NCI-H2196 treated with DMSO at 0.1 percent for 48 hours (cell line): ENCODE data around the gene CDKAL1.
"Not testable (repeated sequence)": the region's sequence is repeated elsewhere in the genome, so short reads cannot be mapped to it uniquely, and the experiment has no call there.

Experiments
- DNase-seq: peaks from one replicate; lab custom pipeline; 2025; ENCODE audit not compliant: unreplicated experiment; lab: John Stamatoyannopoulos, UW

Gene CDKAL1

DNA sequence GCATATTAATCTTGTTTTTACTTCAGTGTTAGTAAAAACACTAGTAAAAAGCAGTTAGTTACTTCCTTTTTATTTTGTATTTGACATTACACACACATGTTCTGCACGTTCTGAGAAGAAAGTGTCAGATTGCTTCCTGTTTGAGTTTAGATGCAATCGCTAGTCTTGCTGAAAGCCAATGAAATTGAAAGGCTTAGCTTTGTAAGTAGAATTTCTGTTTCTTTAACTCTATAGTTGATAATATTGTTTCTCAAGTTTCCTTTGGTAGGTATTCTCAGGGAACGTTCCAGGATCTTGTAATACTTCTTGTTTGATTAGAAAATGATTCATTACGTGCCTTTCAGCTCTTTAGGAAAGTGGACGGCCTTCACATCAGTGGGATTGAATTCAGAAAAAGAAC lies 55.0 kb downstream of the CDKAL1 start:
- peak; percentile 33 for DNase-seq

DNA sequence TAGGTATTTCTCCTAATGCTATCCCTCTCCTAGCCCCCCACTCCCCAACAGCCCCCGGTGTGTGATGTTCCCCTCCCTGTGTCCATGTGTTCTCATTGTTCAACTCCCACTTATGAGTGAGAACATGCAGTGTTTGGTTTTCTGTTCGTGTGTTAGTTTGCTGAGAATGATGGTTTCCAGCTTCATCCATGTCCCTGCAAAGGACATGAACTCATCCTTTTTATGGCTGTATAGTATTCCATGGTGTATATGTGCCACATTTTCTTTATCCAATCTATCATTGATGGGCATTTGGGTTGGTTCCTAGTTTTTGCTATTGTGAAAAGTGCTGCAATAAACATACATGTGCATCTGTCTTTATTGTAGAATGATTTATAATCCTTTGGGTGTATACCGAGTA lies 56.2 kb downstream of the CDKAL1 start:
- not testable (repeated sequence) for DNase-seq

DNA sequence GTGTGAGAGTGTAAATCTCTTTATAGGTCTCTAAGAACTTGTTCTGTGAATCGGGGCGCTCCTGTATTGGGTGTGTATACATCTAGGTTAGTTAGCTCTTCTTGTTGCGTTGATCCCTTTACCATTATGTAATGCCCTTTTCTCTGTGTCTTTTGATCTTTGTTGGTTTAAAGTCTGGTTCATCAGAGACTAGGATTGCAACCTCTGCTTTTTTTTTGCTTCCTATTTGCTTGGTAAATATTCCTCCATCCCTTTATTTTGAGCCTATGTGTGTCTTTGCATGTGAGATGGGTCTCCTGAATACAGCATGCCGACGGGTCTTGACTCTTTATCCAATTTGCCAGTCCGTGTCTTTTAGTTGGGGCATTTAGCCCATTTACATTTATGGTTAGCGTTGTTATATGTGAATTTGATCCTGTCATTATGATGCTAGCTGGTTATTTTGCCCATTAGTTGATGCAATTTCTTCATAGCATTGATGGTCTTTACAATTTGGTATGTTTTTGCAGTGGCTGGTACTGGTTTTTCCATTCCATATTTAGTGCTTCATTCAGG lies 60.1 kb downstream of the CDKAL1 start:
- DNase-seq, result not testable (repeated sequence)

DNA sequence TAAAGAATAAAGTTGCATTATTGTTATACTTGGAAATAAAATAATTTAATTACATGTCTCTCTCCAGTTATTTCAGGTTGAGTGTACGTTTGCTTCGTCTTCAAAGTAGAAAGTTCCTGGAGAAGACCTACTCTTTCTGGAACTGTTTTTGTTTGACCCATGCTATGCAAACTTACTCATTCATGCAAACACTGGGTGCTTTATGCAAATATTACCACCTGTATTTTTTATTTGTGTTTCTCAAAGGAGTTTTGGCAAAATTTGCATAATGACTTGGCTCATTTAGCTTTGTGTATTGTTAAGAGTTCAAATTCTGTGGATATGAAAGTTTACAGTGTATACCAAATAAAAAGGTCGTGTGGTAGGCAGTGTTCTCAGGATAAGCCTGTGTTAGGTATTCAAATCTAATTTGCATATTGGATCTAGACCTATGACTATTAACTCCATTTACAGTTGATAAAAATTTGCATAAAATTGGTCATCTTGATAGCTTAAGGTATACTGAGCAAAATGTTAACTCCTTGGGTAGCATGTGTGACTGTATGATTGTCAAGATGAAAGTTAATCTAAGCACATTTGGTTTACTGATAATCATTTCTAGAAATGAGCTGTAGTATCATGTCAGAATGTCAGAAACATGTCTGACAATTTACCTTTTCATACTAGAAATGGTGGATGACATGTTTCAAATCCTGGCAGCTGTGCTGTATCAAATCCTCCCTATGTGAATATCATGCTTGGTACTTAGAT lies 65.2 kb downstream of the CDKAL1 start:
- no peak for DNase-seq

DNA sequence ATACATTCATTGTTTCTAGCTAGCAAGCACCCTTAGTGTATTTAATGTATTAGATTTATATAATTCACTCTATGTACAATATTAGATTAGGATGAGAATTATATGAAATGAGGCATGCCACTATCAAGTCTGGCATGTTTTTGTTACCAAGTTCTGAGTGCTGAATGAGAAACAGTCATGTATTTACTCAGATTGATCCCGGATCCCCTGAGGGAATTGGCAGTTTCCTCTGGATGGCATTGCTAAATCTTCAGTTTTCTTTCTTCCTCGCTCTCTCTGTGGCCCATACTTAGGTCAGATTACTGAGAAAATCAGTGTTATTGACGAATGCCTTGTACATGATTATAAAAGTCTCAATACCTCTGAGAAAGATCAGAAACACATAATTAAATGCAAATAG lies 66.6 kb downstream of the CDKAL1 start:
- no peak for DNase-seq

DNA sequence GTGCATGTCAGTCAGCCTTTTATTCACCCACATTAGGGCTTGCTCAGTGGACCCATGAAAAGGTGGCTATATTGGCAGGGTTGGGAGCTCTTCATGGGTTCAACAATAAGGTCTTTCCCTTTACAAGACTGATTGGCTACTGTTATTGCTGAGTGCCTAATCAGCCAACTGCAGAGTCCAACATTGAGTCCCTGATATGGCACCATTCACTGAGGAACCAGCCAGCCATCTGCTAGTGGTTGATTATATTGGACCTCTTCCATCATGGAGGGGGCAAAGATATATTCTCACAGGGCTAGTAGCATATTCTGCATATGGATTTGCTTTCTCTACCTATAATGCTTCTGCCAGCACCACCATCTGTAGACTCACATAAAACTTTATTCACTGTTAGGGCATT lies 69.9 kb downstream of the CDKAL1 start:
- no peak for DNase-seq

DNA sequence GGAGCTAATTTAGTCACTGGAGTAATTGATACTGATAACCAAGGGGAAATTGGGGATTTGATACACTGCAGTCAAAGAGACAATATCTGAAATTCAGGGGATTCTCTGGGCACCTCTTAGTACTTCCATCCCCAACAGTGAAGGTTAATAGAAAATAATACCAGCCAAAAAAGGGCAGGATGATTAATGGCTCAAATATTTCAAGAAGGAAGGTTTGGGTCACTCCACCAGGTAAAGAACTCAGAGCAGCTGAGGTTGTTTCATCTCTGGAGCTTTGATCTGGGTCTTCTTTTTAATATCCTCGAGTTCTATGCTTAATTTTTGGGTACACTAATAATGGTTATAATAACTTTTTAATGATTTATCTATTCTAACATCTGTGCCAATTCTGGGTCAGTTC lies 70.8 kb downstream of the CDKAL1 start:
- DNase-seq, result no peak

DNA sequence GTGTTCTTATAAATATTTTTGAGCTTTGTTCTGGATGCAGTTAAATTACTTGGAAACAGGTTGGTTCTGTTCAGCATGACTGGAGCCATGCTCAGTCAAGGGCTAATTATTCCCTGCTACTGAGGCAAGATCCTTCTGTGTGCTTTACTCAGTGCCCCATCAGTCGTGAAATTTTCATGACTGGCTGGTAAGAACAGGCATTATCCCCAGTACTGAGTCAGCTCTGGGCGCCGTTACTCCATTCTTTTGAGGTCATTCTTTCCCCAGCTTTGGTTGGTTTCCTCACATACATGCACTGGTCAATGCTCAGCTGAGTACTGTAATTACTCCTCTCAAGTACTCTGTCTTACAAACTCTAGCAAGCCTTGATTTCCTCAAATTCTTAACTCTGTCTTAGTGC lies 71.3 kb downstream of the CDKAL1 start:
- no peak for DNase-seq

DNA sequence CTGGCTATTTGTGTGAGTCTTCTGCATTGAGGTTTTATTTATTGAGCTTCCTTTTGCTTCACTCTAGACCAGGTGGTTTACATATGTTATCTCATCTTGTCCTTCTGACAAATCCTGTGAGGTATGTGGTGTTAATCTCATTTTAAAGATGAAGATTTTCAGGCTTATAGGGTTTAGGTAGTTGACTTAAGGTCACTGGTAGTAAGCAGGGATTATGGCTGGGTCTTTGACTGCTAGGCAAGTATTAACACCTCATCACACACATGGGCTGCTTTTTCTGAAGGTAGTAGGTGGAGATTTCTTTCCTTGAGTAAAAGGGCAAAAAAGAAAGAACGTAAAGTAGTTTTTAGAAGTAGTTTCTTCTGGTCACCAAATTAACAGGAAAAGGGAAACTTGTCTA lies 72.6 kb downstream of the CDKAL1 start:
- no peak for DNase-seq

DNA sequence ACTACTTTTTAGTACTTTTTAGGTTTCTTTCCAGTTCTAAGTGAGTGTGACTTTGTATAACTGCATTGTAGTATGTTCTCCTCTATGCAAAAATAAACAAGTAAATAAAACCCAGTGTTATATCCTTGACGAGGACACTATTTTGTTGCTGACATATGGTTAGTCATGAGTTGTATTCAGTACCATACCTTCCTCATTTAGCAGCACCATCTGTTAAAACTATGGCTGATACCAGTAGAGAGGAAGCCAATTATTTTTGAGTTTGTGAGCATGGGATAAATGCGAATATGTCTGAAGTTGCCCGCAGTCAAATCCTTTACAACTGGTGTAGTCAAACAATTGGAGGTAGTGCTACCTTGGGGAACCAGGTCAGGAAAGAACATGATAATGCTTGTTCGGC lies 74.1 kb downstream of the CDKAL1 start:
- DNase-seq, result no peak

DNA sequence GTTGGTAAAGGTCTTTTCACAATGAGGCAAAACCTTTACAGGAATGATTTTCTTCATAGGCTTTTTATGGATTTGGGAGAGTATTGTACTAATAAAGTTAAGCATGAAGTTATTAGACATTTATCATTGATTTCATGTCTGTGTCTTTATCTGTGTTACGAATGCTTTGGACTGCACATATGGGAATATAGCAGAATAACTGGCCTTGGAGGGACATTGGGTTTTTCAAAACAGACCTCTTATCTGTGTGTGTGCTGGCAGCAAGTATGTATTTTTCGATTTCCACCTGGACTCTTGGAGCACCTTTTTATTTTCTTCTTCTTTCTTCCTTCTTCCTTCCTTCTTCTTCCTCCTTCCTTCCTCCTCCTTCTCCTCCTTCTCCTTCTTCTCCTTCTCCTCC lies 74.6 kb downstream of the CDKAL1 start:
- DNase-seq, result no peak

DNA sequence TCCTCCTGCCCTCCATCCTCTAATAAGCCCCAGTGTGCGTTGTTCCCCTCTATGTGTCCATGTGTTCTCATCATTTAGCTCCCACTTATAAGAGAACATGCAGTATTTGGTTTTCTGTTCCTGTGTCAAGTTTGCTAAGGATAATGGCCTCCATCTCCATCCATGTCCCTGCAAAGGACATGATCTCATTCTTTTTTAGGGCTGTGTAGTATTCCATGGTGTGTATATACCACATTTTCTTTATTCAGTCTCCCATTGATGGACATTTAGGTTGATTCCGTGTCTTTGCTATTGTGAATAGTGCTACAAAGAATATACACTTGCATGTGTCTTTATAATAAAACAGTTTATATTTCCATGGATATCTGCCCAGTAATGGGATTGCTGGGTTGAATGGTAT lies 75.7 kb downstream of the CDKAL1 start:
- not testable (repeated sequence) for DNase-seq

DNA sequence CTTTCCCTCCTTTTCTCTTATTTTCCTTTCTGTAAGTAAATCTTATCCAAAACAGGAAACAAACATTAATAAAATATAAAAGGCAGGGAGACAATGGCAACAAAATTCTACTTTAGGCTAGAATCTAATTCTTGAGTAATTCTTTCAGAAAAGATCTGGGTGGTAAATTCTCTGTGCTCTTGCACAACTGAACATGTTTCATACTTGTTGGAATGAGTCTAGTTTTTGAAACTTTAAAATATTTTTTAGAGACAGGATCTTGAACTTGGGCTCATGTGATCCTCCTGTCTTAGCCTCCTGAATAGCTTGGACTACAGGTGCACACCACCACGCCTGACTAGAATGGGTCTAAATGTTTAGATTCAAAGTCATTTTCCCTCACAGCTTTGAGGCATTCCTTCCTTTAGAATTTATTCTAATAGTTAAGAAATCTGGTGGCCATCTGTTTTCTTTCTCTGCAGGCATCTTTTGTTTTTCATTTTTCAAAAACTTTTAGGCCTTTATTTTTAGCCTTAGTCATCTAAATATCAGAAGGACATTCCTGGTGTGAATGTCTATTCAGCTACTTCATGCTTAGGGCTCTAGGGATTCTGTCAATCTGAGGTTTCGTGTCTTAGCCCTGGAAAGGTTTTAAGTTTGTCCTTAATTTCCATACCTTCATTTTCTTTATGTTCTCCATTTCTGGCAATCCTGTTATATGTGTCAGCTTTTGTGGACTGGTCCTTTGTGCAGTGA lies 76.5 kb downstream of the CDKAL1 start:
- DNase-seq, result no peak

DNA sequence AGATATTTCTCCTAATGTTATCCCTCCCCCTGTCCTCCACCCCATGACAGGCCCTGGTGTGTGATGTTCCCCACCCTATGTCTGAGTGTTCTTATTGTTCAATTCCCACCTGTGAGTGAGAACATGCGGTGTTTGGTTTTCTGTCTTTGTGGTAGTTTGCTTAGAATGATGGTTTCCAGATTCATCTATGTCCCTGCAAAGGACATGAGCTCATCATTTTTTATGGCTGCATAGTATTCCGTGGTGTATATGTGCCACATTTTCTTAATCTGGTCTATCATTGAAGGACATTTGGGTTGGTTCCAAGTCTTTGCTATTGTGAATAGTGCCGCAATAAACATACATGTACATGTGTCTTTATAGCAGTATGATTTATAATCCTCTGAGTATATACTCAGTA lies 83.3 kb downstream of the CDKAL1 start:
- DNase-seq, result not testable (repeated sequence)

DNA sequence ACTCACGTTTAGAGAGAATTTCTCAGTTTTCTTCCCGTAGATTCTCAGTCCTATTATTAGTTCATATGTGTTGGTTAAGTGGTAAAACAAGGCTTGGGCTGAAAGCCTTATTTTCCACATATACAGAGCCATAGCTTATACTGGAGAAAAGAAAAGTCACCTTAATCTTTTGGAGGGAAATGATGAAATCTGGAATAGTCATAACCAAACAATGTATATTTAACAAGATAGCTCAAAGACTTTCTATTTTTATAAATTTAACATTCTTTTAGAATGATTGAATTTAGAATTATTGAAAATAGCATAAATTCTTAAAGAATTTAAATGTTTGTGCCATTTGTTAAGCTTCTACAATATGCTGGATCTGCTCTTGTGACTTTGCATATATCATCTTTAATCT lies 85.8 kb downstream of the CDKAL1 start:
- no peak for DNase-seq

DNA sequence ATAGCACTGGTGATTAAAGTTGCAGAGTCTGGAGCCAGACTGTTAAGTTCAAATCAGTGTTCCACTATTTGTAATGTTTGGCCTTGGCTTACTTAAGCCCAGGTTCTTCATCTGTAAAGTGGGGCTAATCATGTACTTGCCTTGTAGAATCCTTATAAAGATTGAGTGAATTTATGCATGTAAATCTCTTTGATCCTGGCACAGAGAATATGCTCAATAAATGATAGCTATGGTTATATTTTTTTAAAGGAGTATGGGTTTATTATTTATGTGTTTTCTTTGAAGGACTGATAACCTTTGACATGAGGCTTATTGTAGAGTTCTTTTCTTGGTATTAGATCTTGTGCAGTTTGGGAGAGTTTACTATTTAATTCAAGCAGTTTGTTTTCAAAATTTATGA lies 89.5 kb downstream of the CDKAL1 start:
- DNase-seq, result no peak

DNA sequence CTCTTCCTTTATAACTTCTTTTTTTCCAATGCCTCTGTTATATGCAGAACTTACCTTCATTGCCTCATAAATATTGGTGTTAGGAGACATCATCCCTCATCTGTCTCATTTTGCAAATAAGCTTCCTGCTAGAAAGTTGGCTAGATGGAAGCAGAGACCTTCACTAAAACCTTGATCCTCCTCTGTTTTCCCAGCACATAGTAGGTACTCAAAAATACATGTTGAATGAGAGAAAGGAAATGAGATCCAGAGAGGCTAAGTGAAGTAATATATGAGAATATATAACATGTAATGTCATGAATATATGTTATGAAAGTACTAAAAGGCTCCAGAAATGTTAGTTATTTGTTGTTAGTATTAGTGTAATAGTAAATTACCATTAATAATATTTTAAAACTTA lies 91.9 kb downstream of the CDKAL1 start:
- no peak for DNase-seq

DNA sequence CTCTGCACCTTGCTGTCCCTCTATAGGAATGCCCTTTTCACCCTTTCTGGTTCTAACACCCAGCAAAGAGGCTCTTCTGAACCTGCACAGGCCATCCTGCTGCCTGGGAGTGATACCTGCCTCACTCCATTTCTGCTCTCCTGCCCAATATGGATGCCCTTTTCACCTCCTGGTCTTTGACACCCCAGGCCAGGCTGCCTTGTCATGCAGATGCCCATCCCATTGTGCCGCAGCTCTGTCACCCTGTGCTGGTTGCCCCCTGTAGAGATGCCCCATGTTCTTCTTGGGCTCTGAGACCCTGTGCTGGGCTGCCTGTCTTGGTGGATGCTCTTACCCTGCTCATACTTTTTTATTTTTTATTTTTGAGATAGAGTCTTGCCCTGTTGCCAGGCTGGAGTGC lies 95.3 kb downstream of the CDKAL1 start:
- DNase-seq, result no peak

DNA sequence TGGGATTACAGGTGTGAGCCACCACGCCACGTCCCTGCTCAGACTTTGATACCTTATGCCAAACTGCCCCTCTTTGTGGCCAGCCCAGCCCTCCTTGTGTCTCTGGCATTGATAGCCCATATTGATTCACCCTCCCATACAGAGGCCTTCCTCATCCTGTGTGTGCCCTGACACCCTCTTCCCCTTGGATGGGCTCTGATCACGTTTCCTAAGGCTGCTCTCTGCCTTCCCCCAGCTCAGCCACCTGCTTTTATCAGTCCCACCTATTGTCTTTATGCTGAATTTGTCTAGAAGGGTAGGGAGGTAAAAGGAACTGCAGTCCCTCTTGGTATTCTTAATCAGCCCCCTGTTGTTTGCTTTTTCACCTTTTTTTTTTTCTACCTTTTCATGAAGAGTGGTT lies 95.9 kb downstream of the CDKAL1 start:
- DNase-seq, result no peak

DNA sequence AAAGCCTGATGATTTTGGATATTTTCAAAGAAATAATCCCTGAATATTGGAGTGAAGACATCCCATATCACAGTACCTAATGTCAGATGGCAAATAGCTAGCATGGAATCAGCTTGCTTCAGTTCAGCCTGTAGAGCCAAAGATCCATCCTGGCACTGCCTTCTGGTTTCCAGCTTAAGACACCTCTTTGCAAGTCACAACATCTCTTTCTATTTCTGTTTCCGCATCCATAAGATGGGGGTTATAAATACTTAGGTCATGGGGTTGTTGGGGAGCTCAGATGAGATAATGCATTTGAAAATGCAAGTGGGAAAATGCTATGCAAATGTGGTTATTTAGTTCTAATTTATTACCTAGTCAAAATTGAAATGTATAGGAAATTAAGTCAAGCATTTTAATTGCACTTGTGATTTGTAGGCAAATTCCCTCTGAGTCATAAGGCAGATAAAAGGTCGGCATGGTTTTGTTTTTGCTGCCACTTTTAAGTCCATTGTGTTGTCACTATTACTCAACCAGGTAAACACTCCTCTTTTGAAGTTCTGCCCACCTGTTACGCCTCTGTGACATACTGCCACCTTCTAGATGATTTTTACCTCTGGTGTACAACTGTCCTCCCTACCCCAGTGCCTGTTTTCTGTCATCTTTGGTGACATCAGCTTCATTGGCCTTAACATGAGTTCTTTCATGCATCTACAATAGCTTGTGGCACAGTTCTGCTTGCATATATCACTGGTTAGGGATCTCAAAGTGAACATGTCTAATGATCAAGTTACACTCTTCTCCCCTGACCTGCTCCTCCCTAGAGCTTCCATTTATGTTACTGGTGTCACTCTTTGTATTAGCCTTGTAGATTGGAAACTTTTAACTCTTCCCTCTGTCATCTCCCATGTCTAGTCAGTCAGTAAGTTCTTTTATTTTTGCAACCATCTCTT lies 96.6 kb downstream of the CDKAL1 start:
- peak; percentile 53 for DNase-seq

DNA sequence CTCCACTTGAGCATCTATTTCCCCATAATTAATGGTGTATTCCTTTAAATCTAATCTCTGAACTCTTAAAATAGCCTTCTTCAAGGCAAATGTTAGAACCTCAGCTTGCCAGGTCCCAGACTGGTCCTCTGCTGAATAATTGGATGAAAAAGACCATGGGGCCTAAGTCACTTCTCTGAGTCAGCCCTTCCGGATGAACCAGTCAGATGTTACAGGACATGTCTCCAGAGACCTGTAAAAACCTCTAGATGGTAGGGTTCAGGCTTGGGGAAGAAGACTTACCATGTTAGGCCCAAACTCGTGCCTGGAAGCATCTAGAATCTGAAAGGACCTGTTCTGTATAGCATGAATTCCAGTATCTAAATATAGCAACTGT lies 97.3 kb downstream of the CDKAL1 start:
- DNase-seq, result no peak
